ENCODE data around the gene TSC22D2. TPM values are rescaled to one million over a fixed set of nuclear protein-coding genes. Genes with fewer than 3 reads are reported as not detected.

Gene TSC22D2
- total RNA-seq, 3 donors from 2014 or later (not counting 1 experiment from before 2014, with no cell fraction given): 50.1 to 66.3 (median 63.0) TPM

DNA sequence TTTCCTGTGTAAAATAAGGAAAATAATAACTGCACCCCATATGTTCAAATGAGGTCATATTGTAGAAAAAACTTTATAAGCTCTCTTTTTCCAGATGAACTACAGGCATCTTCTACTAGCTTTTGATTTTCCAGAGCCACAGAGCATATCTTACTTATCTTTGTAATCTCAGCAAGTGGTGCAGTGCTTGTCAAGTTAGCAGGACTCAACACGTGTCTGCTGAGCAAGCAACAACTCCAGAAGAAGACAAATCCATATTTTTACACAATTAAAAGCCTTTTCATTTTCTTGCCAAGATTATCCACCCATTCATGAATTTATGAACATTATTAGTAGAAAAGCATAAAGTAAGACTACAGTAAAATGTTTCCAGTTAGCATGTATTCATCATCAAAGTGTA, 14.4 kb upstream of the TSC22D2 start:
- TF ChIP-seq, protein P1, sequence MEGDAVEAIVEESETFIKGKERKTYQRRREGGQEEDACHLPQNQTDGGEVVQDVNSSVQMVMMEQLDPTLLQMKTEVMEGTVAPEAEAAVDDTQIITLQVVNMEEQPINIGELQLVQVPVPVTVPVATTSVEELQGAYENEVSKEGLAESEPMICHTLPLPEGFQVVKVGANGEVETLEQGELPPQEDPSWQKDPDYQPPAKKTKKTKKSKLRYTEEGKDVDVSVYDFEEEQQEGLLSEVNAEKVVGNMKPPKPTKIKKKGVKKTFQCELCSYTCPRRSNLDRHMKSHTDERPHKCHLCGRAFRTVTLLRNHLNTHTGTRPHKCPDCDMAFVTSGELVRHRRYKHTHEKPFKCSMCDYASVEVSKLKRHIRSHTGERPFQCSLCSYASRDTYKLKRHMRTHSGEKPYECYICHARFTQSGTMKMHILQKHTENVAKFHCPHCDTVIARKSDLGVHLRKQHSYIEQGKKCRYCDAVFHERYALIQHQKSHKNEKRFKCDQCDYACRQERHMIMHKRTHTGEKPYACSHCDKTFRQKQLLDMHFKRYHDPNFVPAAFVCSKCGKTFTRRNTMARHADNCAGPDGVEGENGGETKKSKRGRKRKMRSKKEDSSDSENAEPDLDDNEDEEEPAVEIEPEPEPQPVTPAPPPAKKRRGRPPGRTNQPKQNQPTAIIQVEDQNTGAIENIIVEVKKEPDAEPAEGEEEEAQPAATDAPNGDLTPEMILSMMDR (IDR thresholded peaks at IDR 0.05): no peak
- Histone ChIP-seq H3K4me3 (ENCODE audit: low read length) (no peak overlapping the region), H3K27ac (ENCODE audit: low read length) (no peak overlapping the region), H3K9me3 (ENCODE audit: control insufficient read depth, insufficient read depth, low read length) (no peaks in the 10 kb centered on the region), H3K36me3 (ENCODE audit: control insufficient read depth, insufficient read depth, low read length) (no peaks in the 10 kb centered on the region), H3K27me3 (ENCODE audit: control insufficient read depth, insufficient read depth, low read length) (peaks cover 5% of the 10 kb centered on the region), H3K4me1 (ENCODE audit: control insufficient read depth, insufficient read depth, low read length) (no peaks in the 10 kb centered on the region)
- no peak for ATAC-seq
- WGBS (ENCODE audit: insufficient coverage): 10% methylated on average over 1 of the region's 1 CpG
- Mint-ChIP-seq H3K9me3 (no peaks in the 10 kb centered on the region), H3K4me3 (no peak overlapping the region), H3K4me1 (no peaks in the 10 kb centered on the region), H3K27me3 (ENCODE audit: low read depth in 2 of 2) (peaks cover 0 to 6% of the 10 kb centered on the region in 2 donors), H3K27ac (no peak overlapping the region), H3K36me3 (no peaks in the 10 kb centered on the region)
- no peak for DNase-seq
- intact Hi-C loops (cut with micrococcal nuclease): no loop called here

DNA sequence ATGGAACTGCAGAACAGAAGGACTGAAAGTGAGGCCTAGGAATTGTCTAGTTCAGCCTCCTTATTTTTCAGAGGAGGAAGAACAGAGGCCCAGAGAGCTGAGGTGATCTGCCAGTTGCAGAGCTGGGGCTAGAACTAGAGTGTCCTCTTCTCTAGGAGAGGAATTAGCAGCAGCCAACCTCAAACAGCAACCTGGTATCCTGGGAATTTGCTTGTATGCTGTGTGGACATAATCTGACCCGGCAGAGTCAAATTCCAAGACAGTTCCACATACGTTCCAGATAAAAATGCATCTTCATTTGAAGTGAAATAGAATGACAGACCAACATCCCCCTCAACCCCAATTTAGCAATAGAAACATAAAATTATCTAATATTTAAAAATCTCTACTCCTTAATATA, 13.5 kb upstream of the TSC22D2 start:
- TF ChIP-seq, protein P1 (IDR thresholded peaks at IDR 0.05): no peak
- H3K4me1 Mint-ChIP-seq: no peaks in the 10 kb centered on the region

DNA sequence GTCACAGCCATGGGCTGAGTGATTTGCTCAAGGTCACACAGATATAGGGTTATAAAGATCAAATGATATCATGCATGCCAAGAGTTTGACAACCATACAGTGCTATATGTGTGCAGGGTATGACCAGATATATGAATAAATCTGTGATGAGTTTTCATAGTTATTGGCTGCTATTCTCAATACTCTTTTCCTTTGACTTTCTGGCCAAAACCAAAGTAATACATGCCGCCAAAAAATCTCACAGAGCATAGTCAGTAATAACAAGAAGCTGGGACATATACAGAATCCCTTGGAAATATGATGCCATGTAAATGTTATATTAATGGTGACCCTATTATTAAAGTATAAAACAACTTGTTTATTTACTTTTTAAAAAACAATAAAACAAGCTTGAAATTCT, 11.6 kb upstream of the TSC22D2 start:
- WGBS (ENCODE audit: insufficient coverage): no CpG with 5 or more reads among the region's 1 CpG
- H3K27me3 Mint-ChIP-seq (ENCODE audit: low read depth in 2 of 2): peaks cover 0 to 6% of the 10 kb centered on the region in 2 donors
- no peaks in the 10 kb centered on the region for H3K36me3 Mint-ChIP-seq

More for the DNA sequence above, 13.5 kb upstream of the TSC22D2 start:
- DNase-seq: no peak
- no peak overlapping the region for H3K4me3 ChIP-seq (ENCODE audit: low read length)
- no peaks in the 10 kb centered on the region for H3K36me3 ChIP-seq (ENCODE audit: control insufficient read depth, insufficient read depth, low read length)
- H3K4me3 Mint-ChIP-seq: no peak overlapping the region
- no peaks in the 10 kb centered on the region for H3K36me3 Mint-ChIP-seq
- H3K4me1 ChIP-seq (ENCODE audit: control insufficient read depth, insufficient read depth, low read length): no peaks in the 10 kb centered on the region
- intact Hi-C loops (cut with micrococcal nuclease): no loop called here
- H3K9me3 ChIP-seq (ENCODE audit: control insufficient read depth, insufficient read depth, low read length): no peaks in the 10 kb centered on the region
- no peak for ATAC-seq
- WGBS (ENCODE audit: insufficient coverage): 100% methylated on average over 2 of the region's 2 CpGs
- no peaks in the 10 kb centered on the region for H3K9me3 Mint-ChIP-seq
- H3K27ac ChIP-seq (ENCODE audit: low read length): no peak overlapping the region
- peaks cover 0 to 6% of the 10 kb centered on the region in 2 donors for H3K27me3 Mint-ChIP-seq (ENCODE audit: low read depth in 2 of 2)
- no peak overlapping the region for H3K27ac Mint-ChIP-seq
- peaks cover 5% of the 10 kb centered on the region for H3K27me3 ChIP-seq (ENCODE audit: control insufficient read depth, insufficient read depth, low read length)

More for the DNA sequence above, 11.6 kb upstream of the TSC22D2 start:
- no peak for DNase-seq
- TF ChIP-seq, protein P1 (IDR thresholded peaks at IDR 0.05): no peak
- Mint-ChIP-seq H3K27ac (no peak overlapping the region), H3K4me3 (no peak overlapping the region), H3K4me1 (no peaks in the 10 kb centered on the region), H3K9me3 (no peaks in the 10 kb centered on the region)
- Histone ChIP-seq H3K36me3 (ENCODE audit: control insufficient read depth, insufficient read depth, low read length) (no peaks in the 10 kb centered on the region), H3K27ac (ENCODE audit: low read length) (no peak overlapping the region), H3K27me3 (ENCODE audit: control insufficient read depth, insufficient read depth, low read length) (peaks cover 5% of the 10 kb centered on the region), H3K4me3 (ENCODE audit: low read length) (no peak overlapping the region), H3K4me1 (ENCODE audit: control insufficient read depth, insufficient read depth, low read length) (no peaks in the 10 kb centered on the region), H3K9me3 (ENCODE audit: control insufficient read depth, insufficient read depth, low read length) (no peaks in the 10 kb centered on the region)
- intact Hi-C loops (cut with micrococcal nuclease): no loop called here
- no peak for ATAC-seq

Measured in natural killer cell (primary cell).